Neural cell (in vitro differentiated cells): Measurements from ENCODE around the gene ECT2L.

ENCODE experiments used
- POLR2AphosphoS5 ChIP-seq: IDR thresholded peaks from 2 replicates; pipeline ENCODE4 v1.6.1; 2012
- RAD21 ChIP-seq: fragments of 450-650 bp; conservative IDR thresholded peaks from 2 replicates; pipeline ENCODE4 v1.6.1; 2014; ENCODE audit warnings: antibody characterized with exemption, mild to moderate bottlenecking, moderate library complexity
- TF ChIP-seq, protein P1 (sequence below): fragments of 450-650 bp; IDR thresholded peaks from 2 replicates; pipeline ENCODE4 v1.5.1; 2014; ENCODE audit warnings: antibody characterized with exemption, mild to moderate bottlenecking, moderate library complexity; ENCODE audit not compliant: poor library complexity, severe bottlenecking

DNA sequence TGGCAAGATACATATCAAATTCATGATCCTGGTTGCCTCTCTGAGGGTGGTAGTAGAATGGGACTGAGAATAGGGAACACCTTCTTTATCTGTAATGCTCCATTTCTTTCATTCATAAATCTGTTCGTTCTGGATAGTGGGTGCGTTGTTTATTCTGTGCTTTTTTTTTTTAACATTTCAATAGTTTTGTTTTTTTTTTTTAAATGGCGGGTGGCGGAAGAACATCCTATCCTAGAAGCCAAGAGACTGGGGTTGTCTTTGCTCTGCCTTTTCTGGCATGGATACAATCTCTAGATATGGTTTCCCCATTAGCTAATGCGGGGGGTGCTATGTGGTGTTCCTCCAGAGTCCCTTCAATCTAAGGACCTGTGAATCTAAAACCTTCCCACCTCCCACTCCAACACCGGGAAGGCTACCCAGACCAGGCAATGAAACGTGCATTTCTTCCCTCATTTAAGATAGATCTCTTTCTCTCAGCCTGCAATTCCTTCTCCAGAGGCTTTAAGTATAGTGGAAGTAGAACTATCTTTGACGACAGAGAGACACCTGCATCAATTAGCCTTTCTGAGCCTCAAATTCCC, 23.2 kb upstream of the ECT2L start:
- TF ChIP-seq POLR2AphosphoS5 (no peak), RAD21 (no peak)
- TF ChIP-seq, protein P1, sequence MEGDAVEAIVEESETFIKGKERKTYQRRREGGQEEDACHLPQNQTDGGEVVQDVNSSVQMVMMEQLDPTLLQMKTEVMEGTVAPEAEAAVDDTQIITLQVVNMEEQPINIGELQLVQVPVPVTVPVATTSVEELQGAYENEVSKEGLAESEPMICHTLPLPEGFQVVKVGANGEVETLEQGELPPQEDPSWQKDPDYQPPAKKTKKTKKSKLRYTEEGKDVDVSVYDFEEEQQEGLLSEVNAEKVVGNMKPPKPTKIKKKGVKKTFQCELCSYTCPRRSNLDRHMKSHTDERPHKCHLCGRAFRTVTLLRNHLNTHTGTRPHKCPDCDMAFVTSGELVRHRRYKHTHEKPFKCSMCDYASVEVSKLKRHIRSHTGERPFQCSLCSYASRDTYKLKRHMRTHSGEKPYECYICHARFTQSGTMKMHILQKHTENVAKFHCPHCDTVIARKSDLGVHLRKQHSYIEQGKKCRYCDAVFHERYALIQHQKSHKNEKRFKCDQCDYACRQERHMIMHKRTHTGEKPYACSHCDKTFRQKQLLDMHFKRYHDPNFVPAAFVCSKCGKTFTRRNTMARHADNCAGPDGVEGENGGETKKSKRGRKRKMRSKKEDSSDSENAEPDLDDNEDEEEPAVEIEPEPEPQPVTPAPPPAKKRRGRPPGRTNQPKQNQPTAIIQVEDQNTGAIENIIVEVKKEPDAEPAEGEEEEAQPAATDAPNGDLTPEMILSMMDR: no peak
